Endothelial cell of umbilical vein (primary cell): ENCODE results near the gene PKHD1. TPM values are rescaled to one million over a fixed set of nuclear protein-coding genes. Genes with fewer than 3 reads are reported as not detected.

ENCODE experiments used
- BruUV-seq: library from RNA; stranded (reverse); fragments of 400-500 nt; replicated peaks from 2 replicates; lab custom pipeline; 2021; lab: Mats Ljungman, UMichigan
- CTCF ChIA-PET: fragments of 300-600, 350-600 bp; sonication (Branson Sonifier 250); formaldehyde crosslinking; loops from one replicate; lab custom pipeline; 2021; ENCODE audit warnings: antibody characterized with exemption, inconsistent platforms; lab: Charles Lee
- POLR2A ChIA-PET: fragments of 300-600, 350-600 bp; sonication (Branson Sonifier 250); formaldehyde crosslinking; loops from one replicate; lab custom pipeline; 2021; ENCODE audit warnings: antibody characterized with exemption, inconsistent platforms; lab: Charles Lee
- DNase-seq: peaks from one replicate; pipeline ENCODE4 v3.0.0-alpha.2; 2011; ENCODE audit warnings: low read depth, low spot score
- FAIRE-seq: peaks from 2 replicates; lab custom pipeline; 2011; peaks lifted over from hg19 to GRCh38; lab: Jason Lieb, UNC
- H2AFZ ChIP-seq: 2 replicates; pipeline ENCODE4 v1.6.0; 2012; ENCODE audit warnings: low read depth, low read length, control low read depth, inconsistent platforms
- H3K27ac ChIP-seq: 2 replicates; pipeline ENCODE4 v1.5.1; 2011; ENCODE audit warnings: low read depth, mild to moderate bottlenecking, control low read depth, low read length, moderate library complexity; ENCODE audit not compliant: insufficient read depth
- H3K27me3 ChIP-seq, 2 experiments: 2 replicates each; pipeline versions ENCODE4 v1.6.0 to v1.6.1; 2011; ENCODE audit warnings: low read length in 2 of 2, mixed read lengths in 1 of 2; ENCODE audit not compliant: control insufficient read depth in 2 of 2, insufficient read depth in 2 of 2
- H3K36me3 ChIP-seq, 2 experiments: 2 replicates in 1 of 2; 3 replicates in 1 of 2; pipeline ENCODE4 v1.5.1; 2011; ENCODE audit warnings: low read length in 2 of 2, mild to moderate bottlenecking in 1 of 2, moderate library complexity in 1 of 2; ENCODE audit not compliant: control insufficient read depth in 2 of 2, insufficient read depth in 2 of 2; ENCODE audit errors: extremely low read depth in 1 of 2
- H3K4me1 ChIP-seq: 3 replicates; pipeline ENCODE4 v1.5.1; 2011; ENCODE audit warnings: mild to moderate bottlenecking, low read length; ENCODE audit not compliant: control insufficient read depth, insufficient read depth; ENCODE audit errors: extremely low read depth
- H3K4me2 ChIP-seq: 2 replicates; pipeline ENCODE4 v1.6.1; 2011; ENCODE audit warnings: low read length, control low read depth, mixed read lengths; ENCODE audit not compliant: insufficient read depth
- H3K4me3 ChIP-seq, 3 experiments: fragments of 200-600 bp in 1 of 3; sonication (generic), shearing (Covaris generic) in 1 of 3; replicated peaks in 1 of 3; 2 replicates each; pipeline ENCODE4 v1.5.1; 2011 to 2016; ENCODE audit warnings: control low read depth in 3 of 3, low read length in 3 of 3, mild to moderate bottlenecking in 2 of 3, inconsistent platforms in 1 of 3, low read depth in 1 of 3, moderate library complexity in 1 of 3; ENCODE audit not compliant: insufficient read depth in 1 of 3
- H3K79me2 ChIP-seq: 2 replicates; pipeline ENCODE4 v1.6.0; 2012; ENCODE audit warnings: low read length, inconsistent platforms; ENCODE audit not compliant: control insufficient read depth, insufficient read depth
- H3K9ac ChIP-seq: replicated peaks from 2 replicates; pipeline ENCODE3; 2011; ENCODE audit warnings: low read length, control low read depth; ENCODE audit not compliant: insufficient read depth; ENCODE audit errors: extremely low read depth
- H3K9me1 ChIP-seq: replicated peaks from 3 replicates; pipeline ENCODE4 v1.6.0; 2011; ENCODE audit warnings: mild to moderate bottlenecking, low read length; ENCODE audit not compliant: control insufficient read depth, insufficient read depth; ENCODE audit errors: extremely low read depth
- H3K9me3 ChIP-seq: replicated peaks from 2 replicates; pipeline ENCODE4 v1.5.1; 2012; ENCODE audit warnings: low read length, inconsistent platforms; ENCODE audit not compliant: control insufficient read depth, insufficient read depth
- H4K20me1 ChIP-seq: replicated peaks from 2 replicates; pipeline ENCODE3; 2011; ENCODE audit warnings: mild to moderate bottlenecking, low read length; ENCODE audit not compliant: control insufficient read depth, insufficient read depth; ENCODE audit errors: extremely low read depth
- CTCF ChIP-seq, 2 donors: IDR thresholded peaks; 1 replicate in 1 of 2; 2 replicates in 1 of 2; pipeline ENCODE4 v1.5.1; 2011; ENCODE audit warnings: low read length in 2 of 2, mild to moderate bottlenecking in 2 of 2, moderate library complexity in 2 of 2, control low read depth in 1 of 2, inconsistent platforms in 1 of 2, low read depth in 1 of 2; ENCODE audit not compliant: insufficient read depth in 1 of 2; ENCODE audit errors: extremely low read depth in 1 of 2
- EZH2 ChIP-seq: IDR thresholded peaks from 2 replicates; pipeline ENCODE4 v1.6.1; 2012; ENCODE audit warnings: borderline replicate concordance, low read depth, mild to moderate bottlenecking, moderate library complexity, low read length, inconsistent platforms; ENCODE audit not compliant: severe bottlenecking
- FOS ChIP-seq: IDR thresholded peaks from 2 replicates; pipeline ENCODE4 v1.6.1; 2011; ENCODE audit warnings: mild to moderate bottlenecking, low read length, moderate library complexity, borderline replicate concordance; ENCODE audit not compliant: insufficient read depth
- GATA2 ChIP-seq: IDR thresholded peaks from 2 replicates; pipeline ENCODE4 v1.7.0; 2011; ENCODE audit warnings: low read depth, mild to moderate bottlenecking, moderate library complexity, mixed read lengths, low read length; ENCODE audit not compliant: insufficient read length, insufficient read depth
- JUN ChIP-seq: IDR thresholded peaks from 2 replicates; pipeline ENCODE4 v1.6.1; 2011; ENCODE audit warnings: borderline replicate concordance, low read depth; ENCODE audit not compliant: insufficient read length, insufficient read depth
- MAX ChIP-seq: IDR thresholded peaks from 2 replicates; pipeline ENCODE4 v1.6.1; 2011; ENCODE audit not compliant: insufficient read depth, insufficient read length
- MYC ChIP-seq: IDR thresholded peaks from one replicate; pipeline ENCODE4 v1.6.1; 2011; ENCODE audit warnings: mild to moderate bottlenecking, low read depth, low read length
- POLR2A ChIP-seq: IDR thresholded peaks from 2 replicates; pipeline ENCODE4 v1.6.1; 2012; ENCODE audit warnings: low read depth, mild to moderate bottlenecking, control low read depth, low read length
- POLR2AphosphoS5 ChIP-seq: IDR thresholded peaks from 2 replicates; pipeline ENCODE4 v1.6.1; 2012; ENCODE audit warnings: low read depth, mild to moderate bottlenecking, control low read depth, low read length, moderate library complexity; ENCODE audit not compliant: insufficient read depth
- dilution Hi-C: fragments of 300-500 bp; cut with MboI; formaldehyde crosslinking; loops from one replicate; pipeline ENCODE4 v1.15.0; 2019; ENCODE audit warnings: low sequenced_read_pairs; ENCODE audit not compliant: extremely low pct_ligation_motif_present
- intact Hi-C: fragments of 100-400 bp; cut with micrococcal nuclease; formaldehyde crosslinking; loops from one replicate; pipeline ENCODE4 v1.10.0; 2022
- polyA plus RNA-seq, 4 experiments: library from polyadenylated mRNA; depleted of rRNA in 3 of 4; stranded (reverse) in 3 of 4; unstranded in 1 of 4; fragments of >200 nt; gene quantifications; 2 replicates each; pipeline versions ENCODE4 v1.2.1 to v1.2.3, GENCODE V29; 2011 to 2012; ENCODE audit warnings: missing spikeins in 1 of 4
- total RNA-seq: library from RNA; stranded (reverse); gene quantifications from 2 replicates; pipeline ENCODE4 v1.2.3, GENCODE V29; 2021

PKHD1 gene
- total and polyA plus RNA-seq, 2 donors (not counting 3 experiments of a cell fraction or from before 2014, with no cell fraction given) = not detected

GRCh38 chr6:51578362-51578761 is 509.1 kb downstream of the PKHD1 start:
- POLR2A ChIA-PET = no interaction called here
- H3K4me1 ChIP-seq = no peaks in the 10 kb centered on the region

GRCh38 chr6:51574040-51574439 is 513.4 kb downstream of the PKHD1 start:
- H3K9ac ChIP-seq = no peak overlapping the region
- no peaks in the 10 kb centered on the region for H4K20me1 ChIP-seq
- peaks cover 6% of the 10 kb centered on the region for H3K9me3 ChIP-seq
- TF ChIP-seq POLR2A (no peak), EZH2 (no peak), CTCF (IDR thresholded peaks at IDR 0.05; ENCODE audit: extremely low read depth in 1 of 2, insufficient read depth in 1 of 2, low read depth in 1 of 2, low read length in 2 of 2) (no peak), MAX (no peak), GATA2 (no peak), JUN (no peak), FOS (no peak), POLR2AphosphoS5 (no peak), MYC (no peak)
- intact Hi-C loops = loop anchor here (5.0 kb wide), 1 partner anchor 707 kb away; no protein-coding TSS in a partner anchor
- H3K4me2 ChIP-seq = no peak overlapping the region
- H3K27ac ChIP-seq = no peak overlapping the region
- ChIA-PET POLR2A (no interaction called here), CTCF (no interaction called here)
- no peaks in the 10 kb centered on the region for H3K4me1 ChIP-seq
- H3K4me3 ChIP-seq = no peak overlapping the region
- no peaks in the 10 kb centered on the region for H3K27me3 ChIP-seq
- H2AFZ ChIP-seq = no peak overlapping the region
- H3K9me1 ChIP-seq = no peaks in the 10 kb centered on the region
- H3K36me3 ChIP-seq = no peaks in the 10 kb centered on the region
- no peak for DNase-seq
- H3K79me2 ChIP-seq = no peaks in the 10 kb centered on the region
- FAIRE-seq = no peak
- no TSS peak for BruUV-seq
- dilution Hi-C loops = no loop called here

More at GRCh38 chr6:51578362-51578761, 509.1 kb downstream of the PKHD1 start:
- no peak overlapping the region for H3K9ac ChIP-seq
- H3K9me3 ChIP-seq = peaks cover 2% of the 10 kb centered on the region
- H3K27ac ChIP-seq = no peak overlapping the region
- CTCF ChIA-PET = no interaction called here
- H3K4me2 ChIP-seq = no peak overlapping the region
- intact Hi-C loops (no loop called here), dilution Hi-C loops (no loop called here)
- no peaks in the 10 kb centered on the region for H4K20me1 ChIP-seq
- no peak for TF ChIP-seq MAX
- TF ChIP-seq POLR2A = no peak
- TF ChIP-seq EZH2 = no peak
- TF ChIP-seq JUN = no peak
- TF ChIP-seq FOS = no peak
- no peak for TF ChIP-seq GATA2
- no peaks in the 10 kb centered on the region for H3K79me2 ChIP-seq
- no peaks in the 10 kb centered on the region for H3K27me3 ChIP-seq
- H2AFZ ChIP-seq = no peak overlapping the region
- H3K36me3 ChIP-seq = no peaks in the 10 kb centered on the region
- no peak for FAIRE-seq
- no peak for DNase-seq
- no peak overlapping the region for H3K4me3 ChIP-seq
- no TSS peak for BruUV-seq
- H3K9me1 ChIP-seq = no peaks in the 10 kb centered on the region
